ENCODE results near the gene AKAP10. TPM values are rescaled to one million over a fixed set of nuclear protein-coding genes. Genes with fewer than 3 reads are reported as not detected.

Gene AKAP10
- polyA plus RNA-seq, 3 donors: 13.1 to 62.6 (median 15.4) TPM

DNA sequence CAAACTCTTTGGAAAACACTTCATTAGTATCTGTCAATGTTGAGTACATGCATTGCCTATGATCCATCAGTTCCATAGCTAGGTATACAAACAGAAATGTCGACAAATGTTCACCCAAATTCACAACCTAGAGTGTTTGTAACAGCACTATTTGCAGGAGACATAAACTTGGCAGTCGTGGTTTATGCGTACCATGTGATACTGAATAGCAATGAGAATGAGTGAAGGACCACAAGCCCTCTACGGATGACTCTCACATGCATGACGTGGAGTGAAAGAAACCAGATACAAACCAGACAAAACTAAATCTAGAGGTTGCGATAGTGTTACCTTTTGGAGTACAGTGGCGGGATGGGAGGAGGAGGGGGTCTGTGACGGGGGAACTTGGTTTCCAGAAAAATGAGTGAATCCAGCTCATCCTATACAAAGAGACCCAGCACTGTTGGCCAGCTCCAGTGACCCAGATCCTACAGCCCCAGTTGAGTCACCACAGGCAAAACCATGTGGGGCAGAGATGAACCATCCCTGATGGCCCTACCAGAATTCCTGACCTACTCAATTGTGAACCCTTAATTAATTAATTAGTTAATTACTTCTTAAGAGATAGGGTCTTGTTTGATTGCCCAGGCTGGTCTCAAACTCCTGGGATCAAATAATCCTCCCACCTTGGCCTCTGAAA is 94.0 kb downstream of the AKAP10 start:
- Histone ChIP-seq H3K9me3 (replicated peaks in 1 of 2; ENCODE audit: control insufficient read depth in 1 of 2, insufficient read depth in 1 of 2, low read length in 2 of 2) (no peaks in the 10 kb centered on the region), H3K36me3 (replicated peaks in 1 of 2; ENCODE audit: control insufficient read depth in 1 of 2, insufficient read depth in 2 of 2, low read length in 2 of 2) (no peaks in the 10 kb centered on the region), H3K79me2 (ENCODE audit: insufficient read depth, low read length) (no peaks in the 10 kb centered on the region), H3K9ac (ENCODE audit: insufficient read depth, low read length, poor library complexity, severe bottlenecking) (no peak overlapping the region), H3K4me3 (replicated peaks in 1 of 3; ENCODE audit: low read depth in 2 of 3, low read length in 3 of 3) (no peak overlapping the region), H3K27me3 (ENCODE audit: control insufficient read depth in 2 of 2, insufficient read depth in 2 of 2, low read length in 2 of 2) (no peaks in the 10 kb centered on the region), H2AFZ (ENCODE audit: insufficient read depth, low read depth, low read length, poor library complexity, severe bottlenecking) (no peak overlapping the region), H4K20me1 (ENCODE audit: insufficient read depth, low read length) (no peaks in the 10 kb centered on the region), H3K4me1 (ENCODE audit: control insufficient read depth in 1 of 2, insufficient read depth in 2 of 2, low read length in 2 of 2) (peaks cover 0 to under 1% of the 10 kb centered on the region in 2 donors), H3K4me2 (replicated peaks; ENCODE audit: extremely low read depth, low read length, poor library complexity, severe bottlenecking) (no peak overlapping the region), H3K27ac (ENCODE audit: low read depth in 1 of 2, low read length in 2 of 2) (no peak overlapping the region)
- TF ChIP-seq, protein P1, sequence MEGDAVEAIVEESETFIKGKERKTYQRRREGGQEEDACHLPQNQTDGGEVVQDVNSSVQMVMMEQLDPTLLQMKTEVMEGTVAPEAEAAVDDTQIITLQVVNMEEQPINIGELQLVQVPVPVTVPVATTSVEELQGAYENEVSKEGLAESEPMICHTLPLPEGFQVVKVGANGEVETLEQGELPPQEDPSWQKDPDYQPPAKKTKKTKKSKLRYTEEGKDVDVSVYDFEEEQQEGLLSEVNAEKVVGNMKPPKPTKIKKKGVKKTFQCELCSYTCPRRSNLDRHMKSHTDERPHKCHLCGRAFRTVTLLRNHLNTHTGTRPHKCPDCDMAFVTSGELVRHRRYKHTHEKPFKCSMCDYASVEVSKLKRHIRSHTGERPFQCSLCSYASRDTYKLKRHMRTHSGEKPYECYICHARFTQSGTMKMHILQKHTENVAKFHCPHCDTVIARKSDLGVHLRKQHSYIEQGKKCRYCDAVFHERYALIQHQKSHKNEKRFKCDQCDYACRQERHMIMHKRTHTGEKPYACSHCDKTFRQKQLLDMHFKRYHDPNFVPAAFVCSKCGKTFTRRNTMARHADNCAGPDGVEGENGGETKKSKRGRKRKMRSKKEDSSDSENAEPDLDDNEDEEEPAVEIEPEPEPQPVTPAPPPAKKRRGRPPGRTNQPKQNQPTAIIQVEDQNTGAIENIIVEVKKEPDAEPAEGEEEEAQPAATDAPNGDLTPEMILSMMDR (IDR thresholded peaks at IDR 0.05): no peak
- H3K9me3 Mint-ChIP-seq: peaks cover 0 to 2% (median 0%) of the 10 kb centered on the region in 7 donors
- 100% methylated on average over 2 of the region's 8 CpGs for WGBS (ENCODE audit: insufficient coverage)
- no peak overlapping the region for H3K4me3 Mint-ChIP-seq
- H3K36me3 Mint-ChIP-seq: no peaks in the 10 kb centered on the region
- intact Hi-C loops (cut with micrococcal nuclease): no loop called here
- peaks cover 1 to 4% (median 4%) of the 10 kb centered on the region in 3 donors for H3K27me3 Mint-ChIP-seq (ENCODE audit: low read depth in 3 of 3)
- H3K27ac Mint-ChIP-seq: no peak overlapping the region
- no peak for DNase-seq
- peaks cover 8% of the 10 kb centered on the region for H3K4me1 Mint-ChIP-seq

- Histone ChIP-seq H3K36me3 (replicated peaks in 1 of 2; ENCODE audit: control insufficient read depth in 1 of 2, insufficient read depth in 2 of 2, low read length in 2 of 2) (no peaks in the 10 kb centered on the region), H3K4me1 (ENCODE audit: control insufficient read depth in 1 of 2, insufficient read depth in 2 of 2, low read length in 2 of 2) (peaks cover 30 to 34% of the 10 kb centered on the region in 2 donors), H2AFZ (ENCODE audit: insufficient read depth, low read depth, low read length, poor library complexity, severe bottlenecking) (no peak overlapping the region), H4K20me1 (ENCODE audit: insufficient read depth, low read length) (no peaks in the 10 kb centered on the region), H3K9ac (ENCODE audit: insufficient read depth, low read length, poor library complexity, severe bottlenecking) (no peak overlapping the region), H3K27me3 (ENCODE audit: control insufficient read depth in 2 of 2, insufficient read depth in 2 of 2, low read length in 2 of 2) (no peaks in the 10 kb centered on the region), H3K27ac (ENCODE audit: low read depth in 1 of 2, low read length in 2 of 2) (no peak overlapping the region), H3K4me2 (replicated peaks; ENCODE audit: extremely low read depth, low read length, poor library complexity, severe bottlenecking) (no peak overlapping the region), H3K79me2 (ENCODE audit: insufficient read depth, low read length) (no peaks in the 10 kb centered on the region), H3K4me3 (replicated peaks in 1 of 3; ENCODE audit: low read depth in 2 of 3, low read length in 3 of 3) (no peak overlapping the region), H3K9me3 (replicated peaks in 1 of 2; ENCODE audit: control insufficient read depth in 1 of 2, insufficient read depth in 1 of 2, low read length in 2 of 2) (no peaks in the 10 kb centered on the region)
- intact Hi-C loops (cut with micrococcal nuclease): no loop called here
- Mint-ChIP-seq H3K27me3 (ENCODE audit: low read depth in 3 of 3) (peaks cover 0 to 4% (median 2%) of the 10 kb centered on the region in 3 donors), H3K9me3 (peaks cover 0 to 2% (median 0%) of the 10 kb centered on the region in 7 donors), H3K27ac (no peak overlapping the region), H3K4me1 (peaks cover 37% of the 10 kb centered on the region), H3K4me3 (no peak overlapping the region), H3K36me3 (no peaks in the 10 kb centered on the region)
- DNase-seq: no peak
- no CpG with 5 or more reads among the region's 4 CpGs for WGBS (ENCODE audit: insufficient coverage)
- TF ChIP-seq, protein P1 (IDR thresholded peaks at IDR 0.05): no peak
Observed at GRCh38 chr17:19880393-19880792, 97.2 kb downstream of the AKAP10 start.

Data from CD14-positive monocyte (primary cell).